ENCODE measurements around the gene NAA15.
"Not testable (repeated sequence)": the region's sequence is repeated elsewhere in the genome, so short reads cannot be mapped to it uniquely, and the experiment has no call there.

The NAA15 gene

GRCh38 chr4:139295206-139295941 lies 5.9 kb upstream of the NAA15 start:
- peak; percentile 58 for DNase-seq (ENCODE audit: low read depth, low spot score)
- H3K27ac ChIP-seq, result peak overlapping the region; percentile 69

GRCh38 chr4:139295942-139296299 lies 5.4 kb upstream of the NAA15 start:
- DNase-seq (ENCODE audit: low read depth, low spot score), result no peak
- H3K27ac ChIP-seq, result peak overlapping the region; percentile 69

GRCh38 chr4:139297001-139297410 lies 4.3 kb upstream of the NAA15 start:
- DNase-seq (ENCODE audit: low read depth, low spot score), result peak; percentile 81
- peak overlapping the region; percentile 69 for H3K27ac ChIP-seq

- H3K27ac ChIP-seq, result peak overlapping the region; percentile 87
- no peak for DNase-seq (ENCODE audit: low read depth, low spot score)
Measured at GRCh38 chr4:139299536-139299935, 1.8 kb upstream of the NAA15 start.

GRCh38 chr4:139300431-139301112 lies 733 bp upstream of the NAA15 start:
- no peak for DNase-seq (ENCODE audit: low read depth, low spot score)
- peak overlapping the region; percentile 87 for H3K27ac ChIP-seq

- DNase-seq (ENCODE audit: low read depth, low spot score), result no peak
- peak within 1 kb of the TSS; percentile 87 for H3K27ac ChIP-seq
Measured at GRCh38 chr4:139301821-139302611, 711 bp downstream of the NAA15 start, which contains the start of gene NDUFC1. Gene NDUFC1 (minus strand): TSS chr4:139302477. CDS start chr4:139295798, 6,679 bp downstream.

- no peak overlapping the region for H3K27ac ChIP-seq
- no peak for DNase-seq (ENCODE audit: low read depth, low spot score)
Measured at GRCh38 chr4:139304920-139305319, 3.6 kb downstream of the NAA15 start.

GRCh38 chr4:139311909-139312308 lies 10.6 kb downstream of the NAA15 start:
- DNase-seq (ENCODE audit: low read depth, low spot score), result no peak
- H3K27ac ChIP-seq, result no peak overlapping the region

- no peak overlapping the region for H3K27ac ChIP-seq
- DNase-seq (ENCODE audit: low read depth, low spot score), result no peak
Measured at GRCh38 chr4:139312552-139313332, 11.4 kb downstream of the NAA15 start.

GRCh38 chr4:139313414-139313813 lies 12.1 kb downstream of the NAA15 start:
- DNase-seq (ENCODE audit: low read depth, low spot score); H3K27ac ChIP-seq: not testable (repeated sequence)

GRCh38 chr4:139314047-139314800 lies 12.9 kb downstream of the NAA15 start:
- H3K27ac ChIP-seq, result no peak overlapping the region
- DNase-seq (ENCODE audit: low read depth, low spot score), result no peak

GRCh38 chr4:139315221-139315675 lies 13.9 kb downstream of the NAA15 start:
- DNase-seq (ENCODE audit: low read depth, low spot score), result no peak
- no peak overlapping the region for H3K27ac ChIP-seq

- DNase-seq (ENCODE audit: low read depth, low spot score), result no peak
- H3K27ac ChIP-seq, result no peak overlapping the region
Measured at GRCh38 chr4:139316733-139317132, 15.4 kb downstream of the NAA15 start.

- DNase-seq (ENCODE audit: low read depth, low spot score), result no peak
- H3K27ac ChIP-seq, result no peak overlapping the region
Measured at GRCh38 chr4:139317635-139318034, 16.3 kb downstream of the NAA15 start.

GRCh38 chr4:139319571-139319970 lies 18.3 kb downstream of the NAA15 start:
- DNase-seq (ENCODE audit: low read depth, low spot score), result no peak
- H3K27ac ChIP-seq, result no peak overlapping the region

- DNase-seq (ENCODE audit: low read depth, low spot score), result not testable (repeated sequence)
Measured at GRCh38 chr4:139322070-139322469, 20.8 kb downstream of the NAA15 start.

GRCh38 chr4:139322541-139322940 lies 21.2 kb downstream of the NAA15 start:
- not testable (repeated sequence) for H3K27ac ChIP-seq; DNase-seq (ENCODE audit: low read depth, low spot score)

More at GRCh38 chr4:139322070-139322469, 20.8 kb downstream of the NAA15 start:
- not testable (repeated sequence) for H3K27ac ChIP-seq

GRCh38 chr4:139324620-139325019 lies 23.3 kb downstream of the NAA15 start:
- no peak for DNase-seq (ENCODE audit: low read depth, low spot score)
- H3K27ac ChIP-seq, result no peak overlapping the region

- no peak overlapping the region for H3K27ac ChIP-seq
- DNase-seq (ENCODE audit: low read depth, low spot score), result no peak
Measured at GRCh38 chr4:139329665-139330200, 28.4 kb downstream of the NAA15 start.
